ENCODE results near the gene C5AR1. TPM values are rescaled to one million over a fixed set of nuclear protein-coding genes. Genes with fewer than 3 reads are reported as not detected.

Gene C5AR1
- polyA plus RNA-seq, 3 donors, result 143 to 1,132 (median 320) TPM

- Histone ChIP-seq H2AFZ (ENCODE audit: insufficient read depth, low read depth, low read length, poor library complexity, severe bottlenecking) (no peak overlapping the region), H3K27me3 (ENCODE audit: control insufficient read depth in 2 of 2, insufficient read depth in 2 of 2, low read length in 2 of 2) (no peaks in the 10 kb centered on the region), H3K79me2 (ENCODE audit: insufficient read depth, low read length) (no peaks in the 10 kb centered on the region), H3K4me3 (replicated peaks in 1 of 3; ENCODE audit: low read depth in 2 of 3, low read length in 3 of 3) (no peak overlapping the region), H3K9me3 (replicated peaks in 1 of 2; ENCODE audit: control insufficient read depth in 1 of 2, insufficient read depth in 1 of 2, low read length in 2 of 2) (no peaks in the 10 kb centered on the region), H3K4me1 (ENCODE audit: control insufficient read depth in 1 of 2, insufficient read depth in 2 of 2, low read length in 2 of 2) (no peaks in the 10 kb centered on the region), H3K9ac (ENCODE audit: insufficient read depth, low read length, poor library complexity, severe bottlenecking) (no peak overlapping the region), H3K36me3 (replicated peaks in 1 of 2; ENCODE audit: control insufficient read depth in 1 of 2, insufficient read depth in 2 of 2, low read length in 2 of 2) (peaks cover 69 to 83% of the 10 kb centered on the region in 2 donors), H3K4me2 (replicated peaks; ENCODE audit: extremely low read depth, low read length, poor library complexity, severe bottlenecking) (no peak overlapping the region), H4K20me1 (ENCODE audit: insufficient read depth, low read length) (peaks cover 20% of the 10 kb centered on the region), H3K27ac (ENCODE audit: low read depth in 1 of 2, low read length in 2 of 2) (no peak overlapping the region)
- H3K36me3 Mint-ChIP-seq, result peaks cover 66 to 86% of the 10 kb centered on the region in 2 donors
- DNase-seq, result no peak
- WGBS (ENCODE audit: insufficient coverage), result 96% methylated on average over 30 of the region's 30 CpGs
- peaks cover 0 to 1% (median 0%) of the 10 kb centered on the region in 3 donors for H3K27me3 Mint-ChIP-seq (ENCODE audit: low read depth in 3 of 3)
- H3K4me1 Mint-ChIP-seq, result peaks cover 3% of the 10 kb centered on the region
- no peak overlapping the region for H3K27ac Mint-ChIP-seq
- H3K4me3 Mint-ChIP-seq, result no peak overlapping the region
- TF ChIP-seq CTCF (IDR thresholded peaks at IDR 0.05), result no peak
- no peaks in the 10 kb centered on the region for H3K9me3 Mint-ChIP-seq
- intact Hi-C loops (cut with micrococcal nuclease), result no loop called here
These were observed 45.0 kb upstream of the C5AR1 start for GRCh38 chr19:47264629-47265028.

- Histone ChIP-seq H3K79me2 (ENCODE audit: insufficient read depth, low read length) (no peaks in the 10 kb centered on the region), H3K4me2 (replicated peaks; ENCODE audit: extremely low read depth, low read length, poor library complexity, severe bottlenecking) (no peak overlapping the region), H4K20me1 (ENCODE audit: insufficient read depth, low read length) (peaks cover 10% of the 10 kb centered on the region), H3K27ac (ENCODE audit: low read depth in 1 of 2, low read length in 2 of 2) (no peak overlapping the region), H2AFZ (ENCODE audit: insufficient read depth, low read depth, low read length, poor library complexity, severe bottlenecking) (no peak overlapping the region), H3K9ac (ENCODE audit: insufficient read depth, low read length, poor library complexity, severe bottlenecking) (no peak overlapping the region), H3K4me3 (replicated peaks in 1 of 3; ENCODE audit: low read depth in 2 of 3, low read length in 3 of 3) (no peak overlapping the region), H3K4me1 (ENCODE audit: control insufficient read depth in 1 of 2, insufficient read depth in 2 of 2, low read length in 2 of 2) (peaks cover 0 to under 1% of the 10 kb centered on the region in 2 donors), H3K9me3 (replicated peaks in 1 of 2; ENCODE audit: control insufficient read depth in 1 of 2, insufficient read depth in 1 of 2, low read length in 2 of 2) (no peaks in the 10 kb centered on the region), H3K27me3 (ENCODE audit: control insufficient read depth in 2 of 2, insufficient read depth in 2 of 2, low read length in 2 of 2) (no peaks in the 10 kb centered on the region), H3K36me3 (replicated peaks in 1 of 2; ENCODE audit: control insufficient read depth in 1 of 2, insufficient read depth in 2 of 2, low read length in 2 of 2) (peaks cover 71 to 83% of the 10 kb centered on the region in 2 donors)
- Mint-ChIP-seq H3K36me3 (peaks cover 67 to 88% of the 10 kb centered on the region in 2 donors), H3K4me1 (peaks cover 5% of the 10 kb centered on the region), H3K27me3 (ENCODE audit: low read depth in 3 of 3) (no peaks in the 10 kb centered on the region), H3K27ac (peak overlapping the region in 1 of 7 donors; percentile 41), H3K4me3 (no peak overlapping the region), H3K9me3 (no peaks in the 10 kb centered on the region)
- no peak for DNase-seq
- 96% methylated on average over 21 of the region's 21 CpGs for WGBS (ENCODE audit: insufficient coverage)
- intact Hi-C loops (cut with micrococcal nuclease), result no loop called here
- no peak for TF ChIP-seq CTCF (IDR thresholded peaks at IDR 0.05)
These were observed 43.2 kb upstream of the C5AR1 start for GRCh38 chr19:47266401-47266941.
